Upper lobe of left lung (tissue), 4 donors: Measurements from ENCODE around the gene ST8SIA6.

Experiments
- CTCF ChIP-seq, 6 experiments: fragments of 450-650 bp in 4 of 6; fragments of 200-600 bp in 2 of 6; sonication (generic) in 2 of 6; IDR thresholded peaks; one replicate each; pipeline ENCODE4 v1.5.1; 2016 to 2019; ENCODE audit warnings: antibody characterized with exemption in 6 of 6
- EP300 ChIP-seq, 4 donors: sonication (generic); formaldehyde crosslinking; IDR thresholded peaks; one replicate each; pipeline ENCODE4 v1.5.1; 2017; ENCODE audit warnings: antibody characterized with exemption in 4 of 4, control low read depth in 2 of 4

DNA sequence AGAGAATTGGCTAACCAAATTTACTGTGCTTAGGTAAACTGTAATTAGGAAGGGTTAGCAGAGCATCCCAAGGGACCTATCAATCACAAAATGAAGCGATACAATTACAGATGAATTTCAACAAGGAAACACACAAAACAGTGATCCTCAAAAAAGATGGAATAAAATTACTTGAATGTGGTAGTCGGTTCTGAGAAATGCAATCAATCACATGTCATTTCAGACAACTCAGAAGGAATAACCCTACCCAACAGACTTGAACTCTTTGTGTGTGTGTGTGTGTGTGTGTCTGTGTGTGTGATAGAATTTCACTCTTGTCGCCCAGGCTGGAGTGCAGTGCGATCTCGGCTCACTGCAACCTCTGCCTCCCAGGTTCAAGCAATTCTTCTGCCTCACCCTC lies 43.5 kb downstream of the ST8SIA6 start:
- TF ChIP-seq CTCF (IDR thresholded peaks at IDR 0.05) (no peak), EP300 (IDR thresholded peaks at IDR 0.05) (no peak)
